ENCODE measurements around the gene ARHGAP40.

The ARHGAP40 gene

GRCh38 chr20:38697306-38697705, 95.7 kb downstream of the ARHGAP40 start:
- no peak overlapping the region for H3K4me3 ChIP-seq (ENCODE audit: low read length)
- TF ChIP-seq, protein P1, sequence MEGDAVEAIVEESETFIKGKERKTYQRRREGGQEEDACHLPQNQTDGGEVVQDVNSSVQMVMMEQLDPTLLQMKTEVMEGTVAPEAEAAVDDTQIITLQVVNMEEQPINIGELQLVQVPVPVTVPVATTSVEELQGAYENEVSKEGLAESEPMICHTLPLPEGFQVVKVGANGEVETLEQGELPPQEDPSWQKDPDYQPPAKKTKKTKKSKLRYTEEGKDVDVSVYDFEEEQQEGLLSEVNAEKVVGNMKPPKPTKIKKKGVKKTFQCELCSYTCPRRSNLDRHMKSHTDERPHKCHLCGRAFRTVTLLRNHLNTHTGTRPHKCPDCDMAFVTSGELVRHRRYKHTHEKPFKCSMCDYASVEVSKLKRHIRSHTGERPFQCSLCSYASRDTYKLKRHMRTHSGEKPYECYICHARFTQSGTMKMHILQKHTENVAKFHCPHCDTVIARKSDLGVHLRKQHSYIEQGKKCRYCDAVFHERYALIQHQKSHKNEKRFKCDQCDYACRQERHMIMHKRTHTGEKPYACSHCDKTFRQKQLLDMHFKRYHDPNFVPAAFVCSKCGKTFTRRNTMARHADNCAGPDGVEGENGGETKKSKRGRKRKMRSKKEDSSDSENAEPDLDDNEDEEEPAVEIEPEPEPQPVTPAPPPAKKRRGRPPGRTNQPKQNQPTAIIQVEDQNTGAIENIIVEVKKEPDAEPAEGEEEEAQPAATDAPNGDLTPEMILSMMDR (conservative IDR thresholded peaks at IDR 0.05; ENCODE audit: low read depth, low read length) = no peak
- no peak for DNase-seq (ENCODE audit: low read depth)

GRCh38 chr20:38698541-38698940, 96.9 kb downstream of the ARHGAP40 start:
- no peak for DNase-seq (ENCODE audit: low read depth)
- no peak overlapping the region for H3K4me3 ChIP-seq (ENCODE audit: low read length)
- TF ChIP-seq, protein P1 (conservative IDR thresholded peaks at IDR 0.05; ENCODE audit: low read depth, low read length) = no peak

DNA sequence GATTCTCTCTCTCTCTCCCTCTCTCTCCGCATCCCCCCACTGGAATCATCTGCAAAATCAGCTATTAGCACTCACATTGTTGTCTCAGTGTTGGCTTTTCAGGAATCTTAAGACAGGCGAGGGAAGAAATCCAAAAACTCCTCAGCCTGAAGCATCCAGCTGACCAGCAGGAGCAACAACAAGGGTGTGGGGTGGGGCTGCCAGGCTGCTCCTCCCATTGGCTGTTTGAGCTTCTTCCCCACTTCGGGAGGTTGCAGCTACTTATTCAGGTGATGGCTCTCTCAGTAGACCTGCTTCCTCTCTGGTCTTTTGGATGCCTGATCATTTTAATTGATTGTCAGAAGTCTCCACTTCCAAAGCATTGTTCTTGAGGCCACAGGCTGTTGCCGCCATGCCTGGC, 98.5 kb downstream of the ARHGAP40 start:
- TF ChIP-seq, protein P1 (conservative IDR thresholded peaks at IDR 0.05; ENCODE audit: low read depth, low read length) = no peak
- no peak for DNase-seq (ENCODE audit: low read depth)
- H3K4me3 ChIP-seq (ENCODE audit: low read length) = no peak overlapping the region

All from retinal pigment epithelial cell (primary cell).